HG02870 (cell line): Measurements from ENCODE around the gene ZNF837.

Experiments
- ATAC-seq: cut with Tn5 transposase; IDR thresholded peaks from one replicate; pipeline ENCODE4 v1.9.1; 2021; ENCODE audit warnings: mild to moderate bottlenecking, moderate library complexity; ENCODE audit not compliant: unreplicated experiment

ZNF837 gene

DNA sequence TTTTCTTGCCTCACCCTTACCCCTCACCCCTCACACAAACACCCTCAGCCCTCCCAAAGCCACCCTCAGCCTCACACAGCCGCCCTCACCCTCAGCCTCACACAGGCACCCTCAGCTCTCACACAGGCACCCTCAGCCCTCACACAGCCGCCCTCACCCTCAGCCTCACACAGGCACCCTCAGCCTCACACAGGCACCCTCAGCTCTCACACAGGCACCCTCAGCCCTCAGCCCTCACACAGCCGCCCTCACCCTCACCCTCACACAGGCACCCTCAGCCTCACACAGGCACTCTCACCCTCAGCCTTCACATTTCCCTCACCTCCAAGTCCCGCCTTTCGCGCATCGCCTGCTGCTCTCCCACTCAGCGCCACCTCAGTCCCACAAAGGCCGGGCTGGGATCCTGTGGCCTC is 54.3 kb downstream of the ZNF837 start:
- no peak for ATAC-seq

DNA sequence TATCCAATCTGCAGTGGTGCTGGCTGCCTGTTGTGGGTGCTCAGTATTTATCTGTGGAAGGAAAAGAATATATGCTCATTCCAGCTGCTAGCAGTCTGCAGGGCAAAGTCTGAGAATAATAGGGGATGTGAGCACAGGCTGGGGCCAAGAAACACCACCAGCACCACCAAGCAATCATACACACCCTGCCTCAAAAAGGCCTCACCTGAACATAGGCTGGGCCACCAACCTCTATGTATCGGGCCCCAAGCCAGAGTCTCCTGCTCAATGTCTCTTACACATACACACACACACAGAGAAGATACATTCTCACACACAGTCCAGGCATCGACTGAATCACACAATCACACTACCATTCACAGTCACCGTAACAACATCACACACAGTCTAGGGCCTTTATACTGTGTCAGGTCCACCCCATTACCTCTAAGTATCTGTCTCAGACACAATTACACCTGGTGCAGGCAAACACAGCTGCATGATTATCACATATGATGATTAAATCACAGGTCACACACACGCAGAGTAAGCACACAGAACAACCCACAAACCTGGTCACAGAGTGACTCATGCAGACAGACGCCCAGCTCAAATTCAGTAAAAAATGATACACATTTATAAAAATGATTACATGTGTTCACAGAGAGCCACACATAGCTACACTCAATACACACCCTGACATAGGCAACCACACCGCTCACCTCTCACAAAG is 55.4 kb downstream of the ZNF837 start:
- no peak for ATAC-seq

DNA sequence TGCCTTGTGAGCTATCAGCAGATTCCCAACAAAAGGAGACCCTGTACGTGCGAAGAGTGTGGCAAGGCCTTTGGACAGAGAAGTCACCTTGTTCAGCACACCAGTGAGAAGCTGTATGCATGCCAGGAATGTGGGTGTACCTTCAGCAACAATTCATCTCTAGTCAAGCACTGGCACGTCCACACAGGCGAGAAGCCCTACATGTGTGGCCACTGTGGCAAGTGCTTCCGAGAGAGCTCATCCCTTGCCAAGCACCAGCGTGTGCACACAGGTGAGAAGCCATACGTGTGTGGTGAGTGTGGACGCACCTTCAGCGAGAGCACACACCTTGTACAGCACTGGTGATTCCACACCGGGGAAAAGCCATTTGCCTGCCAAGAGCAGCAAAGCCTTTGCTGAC is 61.6 kb downstream of the ZNF837 start:
- no peak for ATAC-seq

DNA sequence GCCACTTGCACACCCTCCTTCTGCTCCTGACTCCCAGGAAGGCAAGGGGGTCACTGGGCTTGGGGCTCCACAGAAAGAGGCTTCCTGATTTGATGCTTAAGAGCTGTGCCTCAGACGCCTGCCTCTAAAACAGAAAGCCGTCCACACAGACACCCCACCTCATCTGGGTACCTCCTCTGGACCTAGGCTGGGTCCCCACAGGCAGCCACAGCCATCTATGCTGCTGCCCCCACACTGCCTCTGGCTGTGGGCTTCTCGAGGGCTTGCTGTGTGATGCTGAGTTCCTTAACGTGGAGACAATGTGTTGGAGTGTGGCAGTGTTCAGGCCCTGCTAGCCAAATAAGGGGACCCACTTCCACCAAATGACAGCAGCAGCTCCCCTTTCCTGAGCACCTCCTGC is 62.5 kb downstream of the ZNF837 start:
- ATAC-seq, result no peak
